SK-N-MC (cell line): Measurements from ENCODE around the gene ADGRA1.

ENCODE experiments used
- EZH2 ChIP-seq: fragments of 200-600 bp; sonication (generic); IDR thresholded peaks from one replicate; pipeline ENCODE4 v1.6.1; 2017; ENCODE audit warnings: antibody characterized with exemption
- POLR2AphosphoS5 ChIP-seq: IDR thresholded peaks from 2 replicates; pipeline ENCODE4 v1.6.1; 2012; ENCODE audit warnings: mild to moderate bottlenecking, low read depth, low read length, borderline replicate concordance

DNA sequence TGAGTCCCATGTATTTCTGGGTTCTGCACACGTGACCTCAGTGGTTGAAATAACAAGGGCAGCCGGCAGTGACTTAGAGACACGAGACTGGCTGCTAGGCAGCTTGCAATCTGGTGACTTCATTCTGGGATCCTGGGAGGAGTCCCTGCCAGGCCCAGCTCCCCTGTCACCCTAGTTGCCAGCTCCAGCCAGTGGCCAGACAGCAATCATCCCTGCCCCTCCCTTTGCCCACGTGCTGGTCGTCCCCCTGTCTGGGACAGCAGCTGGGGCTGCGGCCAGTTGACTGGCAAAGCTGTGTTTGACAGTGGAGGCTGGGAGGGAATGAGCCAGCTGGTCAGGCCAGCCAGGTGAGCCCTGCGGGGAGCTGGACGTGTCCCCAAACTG, 30.0 kb downstream of the ADGRA1 start:
- TF ChIP-seq EZH2 (no peak), POLR2AphosphoS5 (no peak)
